MV-4-11 (cell line): ENCODE data around the gene BRCA1.
"Not testable (repeated sequence)": the region's sequence is repeated elsewhere in the genome, so short reads cannot be mapped to it uniquely, and the experiment has no call there.

Source experiments
- DNase-seq: peaks from one replicate; lab custom pipeline; 2025; lab: John Stamatoyannopoulos, UW

The BRCA1 gene

GRCh38 chr17:43069368-43069898, 55.7 kb downstream of the BRCA1 start:
- no peak for DNase-seq

- DNase-seq: peak; percentile 8
These were observed 56.4 kb downstream of the BRCA1 start for GRCh38 chr17:43068570-43069367.

- DNase-seq: no peak
These were observed 62.1 kb downstream of the BRCA1 start for GRCh38 chr17:43062984-43063638.

GRCh38 chr17:43056051-43056450, 69.1 kb downstream of the BRCA1 start:
- no peak for DNase-seq

- DNase-seq: not testable (repeated sequence)
These were observed 72.2 kb downstream of the BRCA1 start for GRCh38 chr17:43053008-43053407.

- no peak for DNase-seq
These were observed 73.2 kb downstream of the BRCA1 start for GRCh38 chr17:43051969-43052368.

- DNase-seq: no peak
These were observed 81.1 kb downstream of the BRCA1 start for GRCh38 chr17:43044024-43044423.

GRCh38 chr17:43043307-43043706, 81.9 kb downstream of the BRCA1 start:
- no peak for DNase-seq

- no peak for DNase-seq
These were observed 83.0 kb downstream of the BRCA1 start for GRCh38 chr17:43042025-43042628.

- DNase-seq: no peak
These were observed 84.5 kb downstream of the BRCA1 start for GRCh38 chr17:43040655-43041054.

GRCh38 chr17:43039646-43040045, 85.5 kb downstream of the BRCA1 start:
- no peak for DNase-seq

GRCh38 chr17:43034894-43035293, 90.3 kb downstream of the BRCA1 start:
- no peak for DNase-seq

- DNase-seq: no peak
These were observed 90.9 kb downstream of the BRCA1 start for GRCh38 chr17:43033948-43034881.

GRCh38 chr17:43031666-43032065, 93.5 kb downstream of the BRCA1 start:
- no peak for DNase-seq

GRCh38 chr17:43030137-43030767, 94.9 kb downstream of the BRCA1 start:
- no peak for DNase-seq

GRCh38 chr17:43028221-43028861, 96.8 kb downstream of the BRCA1 start:
- no peak for DNase-seq

- no peak for DNase-seq
These were observed 97.8 kb downstream of the BRCA1 start for GRCh38 chr17:43027091-43028032.

GRCh38 chr17:43026595-43026994, 98.6 kb downstream of the BRCA1 start:
- no peak for DNase-seq

- no peak for DNase-seq
These were observed 99.2 kb downstream of the BRCA1 start for GRCh38 chr17:43025766-43026537.
